GM18507 (cell line): ENCODE data around the gene RER1.

Source experiments
- DNase-seq: peaks from one replicate; pipeline ENCODE4 v3.0.0; 2011; ENCODE audit warnings: low read depth; ENCODE audit not compliant: insufficient read length; ENCODE audit errors: extremely low spot score
- FAIRE-seq: peaks from 2 replicates; lab custom pipeline; 2011; peaks lifted over from hg19 to GRCh38; lab: Jason Lieb, UNC

The RER1 gene

GRCh38 chr1:2403273-2403672 lies 11.6 kb downstream of the RER1 start:
- DNase-seq = no peak
- no peak for FAIRE-seq

- FAIRE-seq (no peak), DNase-seq (no peak)
Measured at GRCh38 chr1:2404142-2404889, 12.7 kb downstream of the RER1 start.

GRCh38 chr1:2404890-2405511 lies 13.4 kb downstream of the RER1 start:
- DNase-seq (no peak), FAIRE-seq (no peak)

GRCh38 chr1:2405588-2406295 lies 14.1 kb downstream of the RER1 start:
- DNase-seq (no peak), FAIRE-seq (no peak)

GRCh38 chr1:2406451-2407041 lies 14.9 kb downstream of the RER1 start:
- DNase-seq = no peak
- no peak for FAIRE-seq

- DNase-seq = no peak
- no peak for FAIRE-seq
Measured at GRCh38 chr1:2407166-2407990, 15.7 kb downstream of the RER1 start.

- FAIRE-seq = no peak
Measured at GRCh38 chr1:2407991-2408275, 16.3 kb downstream of the RER1 start.

GRCh38 chr1:2408456-2408855 lies 16.8 kb downstream of the RER1 start:
- DNase-seq = no peak
- no peak for FAIRE-seq

More at GRCh38 chr1:2407991-2408275, 16.3 kb downstream of the RER1 start:
- no peak for DNase-seq

GRCh38 chr1:2408859-2409276 lies 17.2 kb downstream of the RER1 start:
- FAIRE-seq = no peak
- DNase-seq = no peak

- FAIRE-seq = no peak
- no peak for DNase-seq
Measured at GRCh38 chr1:2409745-2410144, 18.1 kb downstream of the RER1 start.

- no peak for DNase-seq
- FAIRE-seq = no peak
Measured at GRCh38 chr1:2411801-2412394, 20.3 kb downstream of the RER1 start.

- FAIRE-seq = peak; percentile 98
- peak; percentile 97 for DNase-seq
Measured at GRCh38 chr1:2412395-2412772, 20.7 kb downstream of the RER1 start, which contains the start of gene PEX10. Gene PEX10 (minus strand): TSS chr1:2412564. CDS start chr1:2412502, 62 bp downstream.

GRCh38 chr1:2412773-2413494 lies 21.3 kb downstream of the RER1 start:
- peak; percentile 62 for FAIRE-seq
- no peak for DNase-seq

- DNase-seq (no peak), FAIRE-seq (no peak)
Measured at GRCh38 chr1:2413495-2414296, 22.1 kb downstream of the RER1 start.

GRCh38 chr1:2414297-2414958 lies 22.8 kb downstream of the RER1 start:
- FAIRE-seq (peak; percentile 73), DNase-seq (peak; percentile 71)

GRCh38 chr1:2415337-2415736 lies 23.7 kb downstream of the RER1 start:
- DNase-seq = no peak
- FAIRE-seq = no peak

- FAIRE-seq = peak; percentile 84
Measured at GRCh38 chr1:2415801-2416208, 24.2 kb downstream of the RER1 start.

More at GRCh38 chr1:2415801-2416208, 24.2 kb downstream of the RER1 start:
- DNase-seq = no peak
